ENCODE data around the gene ZNF879. TPM values are rescaled to one million over a fixed set of nuclear protein-coding genes. Genes with fewer than 3 reads are reported as not detected.

ZNF879 gene
- total and polyA plus RNA-seq, 4 donors = 1.4 to 5.2 (median 2.8) TPM

DNA sequence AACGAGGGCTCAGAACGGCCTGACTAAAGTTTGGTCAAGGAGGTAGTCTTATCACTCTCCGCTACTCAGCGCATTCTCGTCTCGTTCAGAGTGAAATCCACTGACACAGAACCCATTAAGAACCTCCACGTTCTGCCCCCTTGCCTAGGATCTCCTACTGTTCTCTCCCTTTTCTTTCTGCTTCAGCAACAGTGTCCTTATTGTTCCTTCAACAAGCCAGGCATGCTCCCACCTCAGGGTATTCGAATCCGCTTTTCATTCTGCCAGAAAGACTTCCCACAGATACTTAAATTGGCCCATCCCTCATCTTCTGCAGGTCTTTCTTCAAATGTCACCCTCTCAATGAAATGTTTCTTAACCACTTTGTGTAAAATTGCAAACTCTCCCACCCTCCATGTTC lies 32.2 kb downstream of the ZNF879 start:
- DNase-seq = no peak
- WGBS, 2 donors = 68 to 77% methylated on average over 9 of the region's 9 CpGs
- peaks cover 0 to 18% (median 0%) of the 10 kb centered on the region in 4 donors for H3K9me3 ChIP-seq (ENCODE audit: control insufficient read depth in 4 of 4, insufficient read depth in 3 of 4, low read length in 3 of 4)
- H3K36me3 ChIP-seq (ENCODE audit: control insufficient read depth in 4 of 4, insufficient read depth in 4 of 4, low read length in 4 of 4) = peaks cover 0 to 3% (median 0%) of the 10 kb centered on the region in 4 donors
- no peak overlapping the region for H3K9ac ChIP-seq (ENCODE audit: insufficient read depth in 1 of 2, low read length in 2 of 2)
- H3K4me3 ChIP-seq = no peak overlapping the region
- H3K27me3 ChIP-seq (ENCODE audit: control insufficient read depth in 3 of 3, insufficient read depth in 3 of 3, low read length in 2 of 3) = no peaks in the 10 kb centered on the region
- H3K4me1 ChIP-seq (ENCODE audit: control insufficient read depth in 5 of 5, insufficient read depth in 5 of 5, low read length in 5 of 5) = peaks cover 0 to under 1% (median 0%) of the 10 kb centered on the region in 5 donors
- H3K27ac ChIP-seq (ENCODE audit: low read depth in 1 of 2, low read length in 1 of 2) = no peak overlapping the region
- TF ChIP-seq, protein P1, sequence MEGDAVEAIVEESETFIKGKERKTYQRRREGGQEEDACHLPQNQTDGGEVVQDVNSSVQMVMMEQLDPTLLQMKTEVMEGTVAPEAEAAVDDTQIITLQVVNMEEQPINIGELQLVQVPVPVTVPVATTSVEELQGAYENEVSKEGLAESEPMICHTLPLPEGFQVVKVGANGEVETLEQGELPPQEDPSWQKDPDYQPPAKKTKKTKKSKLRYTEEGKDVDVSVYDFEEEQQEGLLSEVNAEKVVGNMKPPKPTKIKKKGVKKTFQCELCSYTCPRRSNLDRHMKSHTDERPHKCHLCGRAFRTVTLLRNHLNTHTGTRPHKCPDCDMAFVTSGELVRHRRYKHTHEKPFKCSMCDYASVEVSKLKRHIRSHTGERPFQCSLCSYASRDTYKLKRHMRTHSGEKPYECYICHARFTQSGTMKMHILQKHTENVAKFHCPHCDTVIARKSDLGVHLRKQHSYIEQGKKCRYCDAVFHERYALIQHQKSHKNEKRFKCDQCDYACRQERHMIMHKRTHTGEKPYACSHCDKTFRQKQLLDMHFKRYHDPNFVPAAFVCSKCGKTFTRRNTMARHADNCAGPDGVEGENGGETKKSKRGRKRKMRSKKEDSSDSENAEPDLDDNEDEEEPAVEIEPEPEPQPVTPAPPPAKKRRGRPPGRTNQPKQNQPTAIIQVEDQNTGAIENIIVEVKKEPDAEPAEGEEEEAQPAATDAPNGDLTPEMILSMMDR (IDR thresholded peaks at IDR 0.05; ENCODE audit: control extremely low read depth, extremely low read depth) = no peak
- no peak for ATAC-seq (ENCODE audit: insufficient read depth, low FRiP score)

DNA sequence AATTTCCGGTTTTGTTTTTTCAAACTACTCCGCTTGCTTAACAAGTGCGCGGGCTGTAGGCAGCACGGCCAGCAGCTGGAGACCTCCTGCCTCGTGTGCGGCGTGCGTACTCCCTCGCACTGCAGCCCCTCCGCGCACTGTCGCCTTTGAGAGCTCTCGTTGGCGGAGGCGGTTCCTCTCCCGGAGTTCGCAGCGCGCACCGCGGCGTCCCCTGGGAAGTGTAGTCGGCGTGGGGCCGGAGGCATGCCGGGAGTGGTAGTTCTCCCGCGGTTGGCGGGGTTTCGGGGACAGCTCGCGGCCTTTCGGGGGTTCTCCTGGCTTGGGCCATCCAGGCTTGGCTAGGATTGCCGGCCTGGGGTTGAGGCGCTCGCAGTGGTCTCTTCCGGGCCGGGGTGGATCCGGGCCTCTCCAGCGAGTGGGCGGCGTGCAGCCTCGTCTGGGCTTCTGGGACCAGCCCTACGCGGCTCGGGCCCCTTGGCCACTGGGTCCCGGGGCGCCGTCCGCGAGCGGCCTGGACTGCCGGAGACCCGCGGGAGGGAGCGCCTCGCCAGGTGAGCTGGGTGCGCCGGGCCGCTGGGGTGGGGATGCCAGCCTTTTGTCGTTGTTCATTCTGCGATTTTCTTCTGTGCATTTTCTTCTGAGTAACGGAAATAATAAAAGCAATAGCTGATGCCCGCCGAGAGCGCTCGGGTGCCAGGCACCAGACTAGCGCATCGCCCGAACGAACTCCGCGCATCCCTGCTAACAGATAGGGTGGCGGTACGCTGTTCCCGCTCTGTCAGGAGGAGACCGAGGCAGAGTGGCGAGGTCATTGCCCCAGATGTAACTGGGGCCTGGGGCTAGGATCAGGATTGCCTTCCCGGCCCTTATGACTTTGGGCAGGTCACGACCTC lies 36.8 kb downstream of the ZNF879 start, which contains the start of gene ZNF354C:
TSS of gene ZNF354C (plus strand) at position 258 of the 893 bp plus-strand sequence. CDS start 1,696 bp downstream, outside the sequence.
- peak; percentile 97 for ATAC-seq (ENCODE audit: insufficient read depth, low FRiP score)
- peak within 1 kb of the TSS; percentile 87 for H3K4me3 ChIP-seq
- H3K9me3 ChIP-seq (ENCODE audit: control insufficient read depth in 4 of 4, insufficient read depth in 3 of 4, low read length in 3 of 4) = peaks cover 0 to 15% (median 6%) of the 10 kb centered on the region in 4 donors
- peak; percentile 95 to 97 (median 96) for DNase-seq
- H3K4me1 ChIP-seq (ENCODE audit: control insufficient read depth in 5 of 5, insufficient read depth in 5 of 5, low read length in 5 of 5) = peaks cover 0 to 8% (median 7%) of the 10 kb centered on the region in 5 donors
- peaks cover 2 to 31% (median 11%) of the 10 kb centered on the region in 4 donors for H3K36me3 ChIP-seq (ENCODE audit: control insufficient read depth in 4 of 4, insufficient read depth in 4 of 4, low read length in 4 of 4)
- no peaks in the 10 kb centered on the region for H3K27me3 ChIP-seq (ENCODE audit: control insufficient read depth in 3 of 3, insufficient read depth in 3 of 3, low read length in 2 of 3)
- peak within 1 kb of the TSS; percentile 50 to 56 for H3K9ac ChIP-seq (ENCODE audit: insufficient read depth in 1 of 2, low read length in 2 of 2)
- 4% methylated on average over 78 to 81 of the region's 81 CpGs for WGBS, 2 donors
- peak within 1 kb of the TSS; percentile 60 to 65 for H3K27ac ChIP-seq (ENCODE audit: low read depth in 1 of 2, low read length in 1 of 2)
- TF ChIP-seq, protein P1 (IDR thresholded peaks at IDR 0.05; ENCODE audit: control extremely low read depth, extremely low read depth) = no peak

GRCh38 chr5:179061025-179061424 lies 37.4 kb downstream of the ZNF879 start:
- DNase-seq = no peak
- peak overlapping the region; percentile 87 for H3K4me3 ChIP-seq
- peak overlapping the region; percentile 50 to 56 for H3K9ac ChIP-seq (ENCODE audit: insufficient read depth in 1 of 2, low read length in 2 of 2)
- peaks cover 0 to 8% (median 7%) of the 10 kb centered on the region in 5 donors for H3K4me1 ChIP-seq (ENCODE audit: control insufficient read depth in 5 of 5, insufficient read depth in 5 of 5, low read length in 5 of 5)
- H3K27ac ChIP-seq (ENCODE audit: low read depth in 1 of 2, low read length in 1 of 2) = no peak overlapping the region
- ATAC-seq (ENCODE audit: insufficient read depth, low FRiP score) = no peak
- H3K9me3 ChIP-seq (ENCODE audit: control insufficient read depth in 4 of 4, insufficient read depth in 3 of 4, low read length in 3 of 4) = peaks cover 0 to 15% (median 8%) of the 10 kb centered on the region in 4 donors
- TF ChIP-seq, protein P1 (IDR thresholded peaks at IDR 0.05; ENCODE audit: control extremely low read depth, extremely low read depth) = no peak
- 82 to 87% methylated on average over 19 of the region's 19 CpGs for WGBS, 2 donors
- H3K36me3 ChIP-seq (ENCODE audit: control insufficient read depth in 4 of 4, insufficient read depth in 4 of 4, low read length in 4 of 4) = peaks cover 2 to 37% (median 15%) of the 10 kb centered on the region in 4 donors
- no peaks in the 10 kb centered on the region for H3K27me3 ChIP-seq (ENCODE audit: control insufficient read depth in 3 of 3, insufficient read depth in 3 of 3, low read length in 2 of 3)

Measured in lung (tissue), 12 donors.